Transverse colon (tissue), 4 donors: ENCODE results near the gene JPT1. TPM values are rescaled to one million over a fixed set of nuclear protein-coding genes. Genes with fewer than 3 reads are reported as not detected.

Experiments
- DNase-seq: peaks from one replicate; pipeline ENCODE4 v3.0.0-alpha.2; 2019
- H3K27ac ChIP-seq, 4 donors: fragments of 200-600 bp; sonication (generic); 2 replicates each; pipeline ENCODE4 v1.5.1; 2016 to 2018; ENCODE audit warnings: inconsistent platforms in 4 of 4
- H3K27me3 ChIP-seq: fragments of 200-600 bp; sonication (generic); 2 replicates; pipeline ENCODE4 v1.5.1; 2017; ENCODE audit warnings: inconsistent platforms
- H3K36me3 ChIP-seq, 4 donors: fragments of 200-600 bp; sonication (generic); 2 replicates each; pipeline ENCODE4 v1.5.1; 2017 to 2019; ENCODE audit warnings: inconsistent platforms in 4 of 4
- H3K4me1 ChIP-seq, 4 donors: fragments of 200-600 bp; sonication (generic); 2 replicates each; pipeline ENCODE4 v1.5.1; 2017 to 2020; ENCODE audit warnings: inconsistent platforms in 4 of 4
- H3K4me3 ChIP-seq, 4 donors: fragments of 200-600 bp; sonication (generic); 1 replicate in 1 of 4; 2 replicates in 3 of 4; pipeline versions ENCODE4 v1.5.1 to v1.6.1; 2017 to 2019; ENCODE audit warnings: inconsistent platforms in 4 of 4
- H3K9me3 ChIP-seq, 2 donors: fragments of 200-600 bp; sonication (generic); 2 replicates each; pipeline ENCODE4 v1.5.1; 2017 to 2019; ENCODE audit warnings: inconsistent platforms in 2 of 2
- EP300 ChIP-seq: sonication (generic); formaldehyde crosslinking; IDR thresholded peaks from one replicate; pipeline ENCODE4 v1.6.1; 2017; ENCODE audit warnings: antibody characterized with exemption, low read depth
- POLR2A ChIP-seq: fragments of 450-650 bp; IDR thresholded peaks from one replicate; pipeline ENCODE4 v1.6.1; 2016; ENCODE audit warnings: antibody characterized with exemption, mild to moderate bottlenecking, moderate library complexity
- POLR2AphosphoS5 ChIP-seq, 3 donors: sonication (generic); formaldehyde crosslinking; IDR thresholded peaks; one replicate each; pipeline ENCODE4 v1.6.1; 2016; ENCODE audit warnings: antibody characterized with exemption in 3 of 3
- WGBS, 2 donors: methylation state at CpG; one replicate each; pipeline ENCODE4 v1.1.5; 2018; ENCODE audit warnings: low coverage in 1 of 2; 5-methylcytosine and 5-hydroxymethylcytosine counted together
- in situ Hi-C, 4 donors: fragments of 200-750 bp; cut with MboI; loops; one replicate each; pipeline versions ENCODE4 v1.15.0 to v1.15.1; 2017; ENCODE audit warnings: low sequenced_read_pairs in 3 of 4, low pct_ligation_motif_present in 1 of 4, low pct_unique_long_range_greater_than_20kb in 1 of 4
- intact Hi-C: fragments of 100-400 bp; cut with DNase I; formaldehyde crosslinking; loops from one replicate; pipeline ENCODE4 v1.15.1; 2023; ENCODE audit warnings: low total_unique reads
- total RNA-seq, 4 donors: library from RNA; depleted of rRNA; stranded (reverse); fragments of >200 nt; gene quantifications; one replicate each; pipeline ENCODE4 v1.1.0, GENCODE V29; 2016
- TF ChIP-seq, protein P1 (sequence below), 5 experiments: fragments of 200-600 bp in 3 of 5; fragments of 450-650 bp in 2 of 5; sonication (generic) in 3 of 5; IDR thresholded peaks; 1 replicate in 2 of 5; 2 replicates in 3 of 5; pipeline ENCODE4 v1.5.1; 2016 to 2017; ENCODE audit warnings: antibody characterized with exemption in 5 of 5, inconsistent platforms in 3 of 5, mild to moderate bottlenecking in 2 of 5, moderate library complexity in 1 of 5

The JPT1 gene
- total RNA-seq, 4 donors from 2014 or later, result 61.7 to 293 (median 219) TPM

DNA sequence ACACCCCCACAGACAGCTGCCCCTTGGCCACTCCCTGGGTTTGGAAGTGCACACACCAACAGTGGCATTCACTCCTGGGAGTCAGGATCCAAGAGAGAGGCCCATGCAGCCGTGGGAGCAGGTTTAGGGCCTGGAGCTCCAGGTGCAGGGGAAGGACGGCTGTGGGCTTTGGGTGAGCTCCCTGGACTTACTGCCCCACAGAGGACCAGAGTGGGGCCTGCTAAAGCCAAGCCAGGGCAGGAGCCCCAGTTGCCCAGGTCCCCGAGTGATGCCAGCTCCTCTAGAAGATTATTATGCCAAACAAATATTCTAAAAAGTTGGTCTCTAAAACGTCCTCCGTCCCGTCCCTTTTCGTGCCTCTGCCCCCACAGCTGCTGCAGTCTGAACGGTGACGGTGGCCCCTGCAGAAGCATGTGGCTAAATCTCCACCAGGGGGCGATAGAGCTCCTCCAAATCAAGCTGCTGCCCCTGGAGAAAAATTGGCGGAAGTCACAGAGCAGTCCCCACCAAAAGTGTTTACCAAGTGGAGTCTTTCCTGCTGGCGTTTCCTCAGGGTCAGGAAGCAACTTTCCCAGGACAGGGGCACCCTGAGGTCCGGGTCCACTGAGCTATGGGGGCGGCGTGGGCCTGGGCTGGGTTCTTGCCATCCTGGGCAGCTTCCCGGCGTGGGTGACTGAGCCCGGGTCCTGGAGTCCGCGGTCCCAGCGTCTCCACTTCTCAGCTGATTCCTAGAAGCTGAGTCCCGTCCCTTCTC, 40.3 kb downstream of the JPT1 start:
- Histone ChIP-seq H3K9me3 (no peaks in the 10 kb centered on the region), H3K27me3 (no peaks in the 10 kb centered on the region), H3K4me1 (peaks cover 12 to 67% (median 37%) of the 10 kb centered on the region in 4 donors), H3K4me3 (peak overlapping the region; percentile 24 to 61 (median 44)), H3K27ac (peak overlapping the region; percentile 85 to 94 (median 88)), H3K36me3 (no peaks in the 10 kb centered on the region)
- in situ Hi-C loops, result loop anchor here (10.0 kb wide), 2 partner anchors 61 to 91 kb away; partner anchors contain the start of gene NUP85 (in 1 of the 4)
- intact Hi-C loops, result loop anchor here (5.0 to 10.0 kb wide), 3 partner anchors 58 to 291 kb away; partner anchors contain the start of gene GRB2
- peak; percentile 94 for DNase-seq
- TF ChIP-seq POLR2AphosphoS5 (IDR thresholded peaks at IDR 0.05), result peak in 1 of 3 donors; percentile 47
- TF ChIP-seq POLR2A, result peak; percentile 42
- TF ChIP-seq EP300, result no peak
- TF ChIP-seq, protein P1, sequence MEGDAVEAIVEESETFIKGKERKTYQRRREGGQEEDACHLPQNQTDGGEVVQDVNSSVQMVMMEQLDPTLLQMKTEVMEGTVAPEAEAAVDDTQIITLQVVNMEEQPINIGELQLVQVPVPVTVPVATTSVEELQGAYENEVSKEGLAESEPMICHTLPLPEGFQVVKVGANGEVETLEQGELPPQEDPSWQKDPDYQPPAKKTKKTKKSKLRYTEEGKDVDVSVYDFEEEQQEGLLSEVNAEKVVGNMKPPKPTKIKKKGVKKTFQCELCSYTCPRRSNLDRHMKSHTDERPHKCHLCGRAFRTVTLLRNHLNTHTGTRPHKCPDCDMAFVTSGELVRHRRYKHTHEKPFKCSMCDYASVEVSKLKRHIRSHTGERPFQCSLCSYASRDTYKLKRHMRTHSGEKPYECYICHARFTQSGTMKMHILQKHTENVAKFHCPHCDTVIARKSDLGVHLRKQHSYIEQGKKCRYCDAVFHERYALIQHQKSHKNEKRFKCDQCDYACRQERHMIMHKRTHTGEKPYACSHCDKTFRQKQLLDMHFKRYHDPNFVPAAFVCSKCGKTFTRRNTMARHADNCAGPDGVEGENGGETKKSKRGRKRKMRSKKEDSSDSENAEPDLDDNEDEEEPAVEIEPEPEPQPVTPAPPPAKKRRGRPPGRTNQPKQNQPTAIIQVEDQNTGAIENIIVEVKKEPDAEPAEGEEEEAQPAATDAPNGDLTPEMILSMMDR (IDR thresholded peaks at IDR 0.05), result peak; percentile 94 to 99 (median 96)
- 0 to 1% methylated on average over 4 to 22 of the region's 22 CpGs for WGBS, 2 donors

DNA sequence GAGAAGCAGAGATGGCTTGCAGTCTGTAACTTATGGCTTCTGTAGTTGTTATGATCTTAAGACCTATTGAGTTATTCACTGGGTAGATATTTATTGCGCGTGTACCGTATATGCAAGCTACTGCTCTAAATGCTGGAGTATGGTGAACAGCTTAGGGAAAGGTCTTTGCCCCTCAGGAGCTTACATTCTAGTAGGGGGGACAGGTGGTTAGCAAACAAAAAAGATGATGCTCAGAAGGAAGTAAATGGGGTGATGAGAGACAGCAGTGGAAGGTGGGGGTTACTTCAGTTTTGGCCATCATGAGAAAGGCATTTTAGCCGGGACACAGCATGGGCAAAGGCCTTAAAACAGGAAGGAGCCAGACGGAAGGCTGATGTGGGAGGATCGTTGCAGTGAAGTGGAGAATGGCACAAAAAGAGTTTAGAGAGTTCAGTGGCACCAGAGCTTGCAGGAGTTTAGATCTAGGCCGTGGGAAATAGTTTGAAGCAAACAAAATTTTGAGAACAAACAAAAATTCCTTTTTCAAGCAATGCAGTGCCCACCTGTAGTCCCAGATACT, 42.5 kb downstream of the JPT1 start:
- H3K9me3 ChIP-seq, result no peaks in the 10 kb centered on the region
- WGBS, 2 donors, result 87 to 89% methylated on average over 7 of the region's 7 CpGs
- H3K4me3 ChIP-seq, result no peak overlapping the region
- TF ChIP-seq POLR2AphosphoS5 (IDR thresholded peaks at IDR 0.05) (no peak), EP300 (no peak), POLR2A (no peak)
- TF ChIP-seq, protein P1 (IDR thresholded peaks at IDR 0.05), result no peak
- intact Hi-C loops, result loop anchor here (5.0 to 10.0 kb wide), 3 partner anchors 60 to 293 kb away; partner anchors contain the start of gene GRB2
- peaks cover 14 to 50% (median 34%) of the 10 kb centered on the region in 4 donors for H3K4me1 ChIP-seq
- DNase-seq, result no peak
- no peak overlapping the region for H3K27ac ChIP-seq
- no peaks in the 10 kb centered on the region for H3K27me3 ChIP-seq
- in situ Hi-C loops, result loop anchor here (10.0 kb wide), 2 partner anchors 63 to 93 kb away; partner anchors contain the start of gene NUP85 (in 1 of the 4)
- H3K36me3 ChIP-seq, result no peaks in the 10 kb centered on the region

DNA sequence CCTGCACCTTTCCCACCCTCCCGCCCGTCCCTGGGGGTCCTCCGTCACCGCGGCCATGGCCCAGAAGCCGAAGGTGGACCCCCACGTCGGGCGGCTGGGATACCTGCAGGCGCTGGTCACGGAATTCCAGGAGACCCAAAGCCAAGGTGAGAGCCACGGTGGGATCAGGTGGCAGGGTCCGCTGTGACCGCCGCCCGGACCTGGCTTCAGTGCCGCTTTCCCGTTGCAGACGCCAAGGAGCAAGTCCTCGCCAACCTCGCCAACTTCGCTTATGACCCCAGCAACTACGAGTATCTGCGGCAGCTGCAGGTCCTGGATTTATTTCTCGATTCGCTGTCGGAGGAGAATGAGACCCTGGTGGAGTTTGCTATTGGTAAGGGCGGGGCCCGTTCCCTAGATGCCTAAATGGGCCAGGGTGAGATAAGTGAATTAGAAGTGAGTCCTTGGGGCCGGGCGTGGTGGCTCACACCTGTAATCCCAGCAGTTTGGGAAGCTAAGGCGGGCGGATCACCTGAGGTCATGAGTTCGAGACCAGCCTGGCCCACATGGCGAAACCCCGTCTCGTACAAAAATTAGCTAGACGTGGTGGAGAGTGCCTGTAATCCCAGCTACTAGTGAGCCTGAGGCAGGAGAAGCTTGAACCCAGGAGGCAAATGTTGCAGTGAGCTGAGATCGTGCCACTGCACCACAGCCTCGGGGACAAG, 43.9 kb downstream of the JPT1 start:
- Histone ChIP-seq H3K27ac (peak overlapping the region; percentile 84 to 88 (median 86)), H3K36me3 (no peaks in the 10 kb centered on the region), H3K4me1 (peaks cover 11 to 43% (median 32%) of the 10 kb centered on the region in 4 donors), H3K9me3 (no peaks in the 10 kb centered on the region), H3K27me3 (no peaks in the 10 kb centered on the region), H3K4me3 (peak overlapping the region; percentile 71 to 90 (median 78))
- intact Hi-C loops (loop anchor here (5.0 to 10.0 kb wide), 3 partner anchors 62 to 294 kb away; partner anchors contain the start of gene GRB2), in situ Hi-C loops (loop anchor here (10.0 kb wide), 2 partner anchors 64 to 94 kb away; partner anchors contain the start of gene NUP85 (in 1 of the 4))
- peak; percentile 51 for DNase-seq
- TF ChIP-seq, protein P1 (IDR thresholded peaks at IDR 0.05), result no peak
- no peak for TF ChIP-seq POLR2AphosphoS5 (IDR thresholded peaks at IDR 0.05)
- no peak for TF ChIP-seq POLR2A
- TF ChIP-seq EP300, result no peak
- WGBS, 2 donors, result 19% methylated on average over 38 of the region's 40 CpGs; no CpG with 5 or more reads in 1 of the 2 donors
